DMS153 treated with DMSO at 0.1 percent for 48 hours (cell line): ENCODE data around the gene PRSS38.

Experiments used
- DNase-seq: peaks from one replicate; lab custom pipeline; 2025; ENCODE audit not compliant: unreplicated experiment; lab: John Stamatoyannopoulos, UW

Gene PRSS38

DNA sequence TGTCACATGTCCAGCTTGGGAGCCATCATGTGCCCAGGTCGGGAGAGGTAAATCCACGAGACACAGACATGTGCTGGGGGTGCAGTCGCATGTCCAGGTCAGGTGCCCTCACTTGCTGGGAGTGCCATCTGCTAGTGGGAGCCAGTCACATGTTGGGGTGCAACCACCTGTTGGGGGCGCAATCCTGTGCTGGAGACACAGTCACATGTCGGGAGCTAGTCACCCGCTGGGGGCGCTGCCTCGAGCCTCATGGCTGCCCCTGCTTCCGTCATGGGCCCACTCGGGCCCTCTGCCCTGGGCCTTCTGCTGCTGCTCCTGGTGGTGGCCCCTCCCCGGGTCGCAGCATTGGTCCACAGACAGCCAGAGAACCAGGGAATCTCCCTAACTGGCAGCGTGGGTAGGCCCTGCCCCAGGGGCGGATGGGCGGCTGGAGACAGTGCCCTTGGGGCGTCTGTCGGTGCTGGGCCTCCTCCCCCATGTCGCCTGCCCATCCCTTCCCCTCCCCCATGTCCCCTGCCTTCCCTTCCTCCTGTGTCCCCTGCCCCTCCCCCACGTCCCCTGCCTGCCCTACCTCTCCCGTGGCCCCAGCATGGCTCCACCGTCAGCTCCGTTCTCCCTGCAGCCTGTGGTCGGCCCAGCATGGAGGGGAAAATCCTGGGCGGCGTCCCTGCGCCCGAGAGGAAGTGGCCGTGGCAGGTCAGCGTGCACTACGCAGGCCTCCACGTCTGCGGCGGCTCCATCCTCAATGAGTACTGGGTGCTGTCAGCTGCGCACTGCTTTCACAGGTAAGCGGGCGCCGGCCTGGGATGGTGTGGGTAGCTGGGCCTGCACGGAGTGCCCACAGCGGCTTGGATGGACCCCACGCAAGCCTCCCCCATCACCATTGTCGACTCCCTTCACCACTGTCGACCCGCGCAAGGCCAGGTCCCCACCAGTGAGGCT is at the start of gene PRSS38:
Gene PRSS38 (plus strand): TSS at position 208 of the 942 bp plus-strand sequence. CDS start 42 bp downstream, at position 250.
- no peak for DNase-seq

DNA sequence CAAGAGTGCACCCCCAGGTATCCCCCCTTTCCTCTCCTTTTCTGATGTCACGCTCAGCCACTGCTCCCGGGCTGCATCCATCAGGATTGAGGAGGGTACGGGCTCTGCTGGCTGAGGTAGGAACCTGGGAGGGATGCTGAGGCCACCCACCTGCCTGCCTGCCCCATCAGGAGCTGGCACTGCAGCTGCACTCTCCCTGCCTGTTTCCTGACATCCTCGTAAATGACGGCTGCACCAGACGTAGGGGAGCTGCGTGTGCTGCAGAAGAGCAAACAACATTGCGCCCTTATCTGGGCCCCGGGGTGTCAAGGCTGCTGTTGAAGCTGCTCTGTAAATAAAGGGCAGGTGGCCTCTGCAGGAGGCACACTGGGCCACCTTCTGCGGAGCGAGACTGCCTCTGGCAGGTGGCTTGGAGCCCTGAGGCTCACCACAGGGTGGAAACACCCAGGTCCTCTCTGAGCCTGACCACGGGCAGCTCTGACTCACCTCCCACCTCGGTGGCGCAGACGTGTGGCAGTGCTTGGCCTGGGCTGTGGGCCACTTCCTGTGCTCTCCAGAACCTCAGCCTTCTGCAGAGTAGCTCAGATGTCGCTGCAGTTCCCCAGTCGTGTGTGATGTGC is 49.4 kb upstream of the PRSS38 start:
- peak; percentile 99 for DNase-seq

DNA sequence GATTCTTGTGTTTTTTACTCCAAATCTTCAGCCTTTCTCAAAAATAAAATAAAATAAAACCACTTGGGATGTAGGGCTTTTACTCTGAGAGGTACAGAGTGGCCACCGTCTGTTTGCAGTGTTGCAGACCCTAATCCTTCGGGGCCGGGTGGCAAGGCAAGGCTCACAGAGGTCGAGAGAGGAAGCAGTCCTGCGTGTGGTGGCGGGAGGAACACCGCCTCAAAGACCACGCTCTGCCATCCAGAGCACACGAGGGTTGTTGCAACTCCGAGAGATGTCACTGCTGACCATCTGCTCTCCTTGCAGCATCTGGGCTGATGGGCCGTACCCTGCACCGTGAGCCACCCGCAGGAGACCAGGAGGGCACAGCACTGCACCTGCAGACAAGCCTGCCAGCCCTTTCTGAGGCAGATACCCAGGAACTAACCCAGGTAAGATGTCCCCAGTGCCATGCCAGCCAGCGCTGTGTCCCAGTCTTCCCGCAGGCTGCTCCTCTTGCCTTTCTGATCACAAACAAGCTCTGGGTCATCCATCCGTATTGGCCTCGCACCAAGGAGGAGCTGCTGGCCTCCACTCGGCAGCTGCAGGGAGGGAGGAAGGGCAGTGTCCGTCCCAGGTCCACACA is 48.7 kb upstream of the PRSS38 start:
- DNase-seq = no peak

DNA sequence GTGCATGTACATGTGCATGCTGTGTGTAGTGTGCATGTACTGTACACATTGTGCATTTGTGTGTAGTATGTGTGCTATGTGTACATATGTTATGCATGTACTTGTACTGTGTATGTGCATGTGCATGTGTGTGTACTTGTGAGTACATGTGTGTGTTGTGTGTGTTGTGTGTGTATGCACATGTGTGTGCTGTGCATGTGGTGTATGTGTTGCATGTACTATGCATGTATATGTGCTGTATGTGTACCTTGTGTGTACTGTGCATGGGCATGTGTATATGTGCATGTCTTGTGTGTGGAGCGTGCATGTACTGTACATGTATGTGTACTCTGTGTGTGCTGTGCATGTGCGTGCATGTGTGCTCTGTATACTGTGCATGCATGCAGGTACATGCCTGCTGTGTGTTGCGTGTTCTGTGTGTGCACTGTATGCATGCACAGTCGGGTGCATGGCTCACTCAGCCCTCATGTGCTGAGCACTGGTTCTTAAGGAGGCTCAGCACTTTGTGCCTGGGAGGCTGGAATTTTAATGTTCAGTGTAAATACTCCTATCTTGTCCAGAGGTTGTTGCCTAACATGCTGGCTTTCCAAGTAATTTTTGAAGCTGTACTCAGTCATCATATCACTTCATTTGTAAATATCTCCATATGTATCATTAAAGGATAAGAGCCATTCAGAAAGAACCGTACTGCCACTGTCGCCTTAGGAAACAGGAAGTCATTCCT is 47.9 kb upstream of the PRSS38 start:
- DNase-seq = no peak

DNA sequence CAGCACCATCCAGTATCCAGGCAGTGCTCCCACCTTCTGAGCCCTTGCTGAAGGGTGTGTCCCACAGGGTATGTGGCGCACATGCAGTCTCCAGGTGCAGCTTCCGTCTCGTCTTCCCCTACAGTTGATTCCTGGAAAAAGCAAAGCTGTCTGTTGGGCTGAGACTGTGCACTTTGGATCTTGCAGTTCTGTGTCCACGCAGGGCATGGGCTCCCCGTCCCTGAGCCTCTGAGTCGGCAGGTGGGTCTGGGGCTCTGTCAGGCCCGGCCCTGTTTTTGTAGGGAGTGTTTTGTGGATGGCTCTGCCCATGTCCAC is 47.4 kb upstream of the PRSS38 start:
- peak; percentile 48 for DNase-seq

DNA sequence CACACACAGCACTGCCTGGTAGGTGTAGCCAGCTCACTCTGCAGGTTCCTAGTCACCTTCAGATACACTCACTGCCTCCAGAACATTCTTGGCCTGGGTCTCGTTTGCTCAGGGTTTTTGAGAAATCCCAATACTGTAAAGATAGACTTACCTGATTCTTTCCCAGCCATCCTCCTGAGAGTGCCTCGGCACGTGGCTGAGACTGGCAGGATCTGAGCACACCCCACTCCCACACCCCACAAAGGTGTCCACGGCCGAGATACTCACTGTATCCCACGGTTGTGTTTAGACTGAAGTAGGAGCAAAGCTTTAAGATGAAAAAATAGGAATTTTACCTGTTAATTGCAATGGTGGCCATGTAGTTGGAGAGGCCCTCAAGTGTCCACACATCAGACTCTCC is 46.8 kb upstream of the PRSS38 start:
- no peak for DNase-seq

DNA sequence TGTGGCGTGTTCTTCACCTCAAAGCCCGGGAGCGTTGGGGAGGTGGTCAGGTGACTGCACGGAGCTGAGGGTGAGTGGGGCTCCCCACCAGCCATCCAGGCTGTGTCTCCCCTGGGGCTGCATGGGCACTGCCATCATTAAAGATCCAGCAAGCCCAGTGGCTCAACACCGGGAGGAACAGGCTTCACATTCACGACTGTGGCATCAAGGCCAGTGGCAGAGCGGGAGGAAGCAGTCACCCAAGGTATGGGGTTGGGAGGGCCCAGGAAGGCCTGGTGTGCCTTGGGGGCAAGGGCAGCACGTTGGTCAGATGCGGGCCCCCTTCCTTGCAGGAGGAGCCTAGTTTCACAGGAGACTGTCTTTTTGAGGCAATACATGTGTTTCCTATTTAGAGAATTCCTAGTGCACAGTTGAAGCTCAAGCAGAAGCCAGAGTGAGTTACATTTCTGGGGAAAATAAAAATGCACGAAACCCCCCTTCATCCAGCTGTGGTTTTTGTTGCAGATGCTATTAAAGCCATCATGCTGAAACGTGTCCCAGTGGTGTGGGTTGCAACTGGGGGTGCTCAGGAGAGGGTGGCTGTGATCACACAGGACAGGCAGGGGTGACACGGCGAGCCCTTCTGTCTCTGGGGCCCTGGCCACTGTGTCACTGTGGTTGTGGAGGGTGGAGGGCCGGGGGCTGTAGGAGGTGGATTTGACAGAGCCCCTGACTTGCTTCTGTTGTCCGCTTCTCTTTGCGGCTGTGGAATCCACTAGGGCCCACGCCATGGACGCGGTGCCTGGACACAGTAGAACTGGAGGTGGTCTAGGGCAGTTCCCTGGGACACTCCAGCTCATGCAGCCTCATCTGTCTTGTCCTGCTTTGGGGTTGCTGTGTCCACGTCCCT is 46.2 kb upstream of the PRSS38 start:
- DNase-seq = no peak

DNA sequence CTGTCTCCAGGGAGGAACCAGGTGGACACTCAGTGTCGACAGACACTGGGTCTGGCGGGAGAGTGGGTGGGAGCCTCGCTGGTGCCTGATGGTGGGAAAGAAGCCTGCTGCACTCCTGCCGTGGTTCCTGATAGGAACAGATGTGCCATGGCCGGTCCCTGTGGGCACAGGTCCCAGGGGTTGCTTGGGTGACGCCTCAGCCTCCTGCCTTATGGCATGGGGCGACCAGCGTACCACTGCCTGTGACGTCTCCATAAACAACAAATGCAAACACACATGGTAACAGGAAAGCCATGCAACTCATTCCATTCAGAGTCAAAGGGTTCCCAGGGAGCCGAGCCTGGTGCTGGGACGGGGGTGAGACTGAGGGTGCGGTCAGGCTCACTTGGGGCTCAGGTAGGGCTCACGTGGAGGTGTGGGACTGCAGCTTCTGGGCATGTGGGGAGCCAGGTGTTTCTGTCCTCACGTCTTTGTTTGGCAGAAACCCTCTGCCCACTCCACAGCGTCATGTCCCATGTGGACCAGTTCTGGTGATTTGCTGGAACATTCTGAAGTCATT is 45.5 kb upstream of the PRSS38 start:
- DNase-seq = no peak

DNA sequence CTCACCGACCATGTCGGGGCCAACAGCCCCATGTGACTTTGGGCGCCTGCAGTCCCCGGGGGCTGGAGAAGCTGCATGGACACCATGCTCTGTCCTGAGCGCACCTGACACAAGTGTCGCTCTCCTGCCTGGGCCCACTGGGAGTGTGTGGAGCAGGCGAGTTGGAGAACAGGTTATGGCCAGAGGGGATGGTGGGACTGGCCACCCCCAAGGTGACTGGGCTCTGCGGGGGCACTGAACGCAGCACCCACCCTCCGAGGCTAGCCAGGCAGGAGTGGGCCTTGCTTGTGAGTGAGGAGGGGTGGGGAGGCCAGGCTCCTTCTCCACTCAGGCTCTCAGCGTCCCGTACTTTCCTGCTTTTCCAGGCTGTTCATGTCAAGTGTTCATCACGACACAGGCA is 44.7 kb upstream of the PRSS38 start:
- no peak for DNase-seq

DNA sequence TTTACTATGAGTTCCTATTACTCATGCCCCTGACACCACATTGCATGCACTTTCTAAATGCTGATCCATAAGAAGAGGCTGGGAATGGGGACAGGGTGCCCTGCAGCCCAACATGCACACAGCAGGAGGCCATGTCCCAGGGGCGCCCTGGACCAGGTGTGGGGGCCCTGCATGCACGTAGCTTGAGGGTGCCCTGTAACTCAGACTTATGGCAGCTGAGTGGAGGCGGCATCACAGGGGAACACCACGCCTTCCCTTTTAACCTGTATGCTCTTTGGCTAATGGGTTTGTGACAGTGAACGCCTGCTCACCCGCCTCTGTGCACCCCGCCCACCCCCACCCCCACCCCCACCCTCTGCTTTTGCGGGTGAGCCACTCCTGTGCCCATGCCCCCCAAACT is 44.1 kb upstream of the PRSS38 start:
- DNase-seq = no peak

DNA sequence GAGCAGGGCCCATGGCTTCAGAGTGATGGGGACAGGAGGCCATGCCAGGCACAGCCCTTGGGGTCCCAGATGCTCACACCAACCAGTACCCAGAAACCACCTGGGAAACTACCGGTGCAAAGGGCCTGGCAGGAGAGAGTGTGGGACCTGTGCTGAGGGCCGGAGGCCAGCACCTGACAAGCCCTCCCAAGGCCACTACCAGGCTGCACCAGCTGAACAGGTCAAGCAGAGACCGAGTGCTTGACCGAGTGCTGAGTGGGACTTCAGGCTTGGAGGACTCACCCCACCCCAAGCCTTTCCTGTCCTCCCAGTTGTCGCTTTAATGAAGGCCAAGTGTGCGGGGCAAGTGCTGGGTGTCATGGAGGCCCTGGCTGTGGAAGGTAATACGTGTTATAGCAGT is 43.7 kb upstream of the PRSS38 start:
- DNase-seq = no peak

DNA sequence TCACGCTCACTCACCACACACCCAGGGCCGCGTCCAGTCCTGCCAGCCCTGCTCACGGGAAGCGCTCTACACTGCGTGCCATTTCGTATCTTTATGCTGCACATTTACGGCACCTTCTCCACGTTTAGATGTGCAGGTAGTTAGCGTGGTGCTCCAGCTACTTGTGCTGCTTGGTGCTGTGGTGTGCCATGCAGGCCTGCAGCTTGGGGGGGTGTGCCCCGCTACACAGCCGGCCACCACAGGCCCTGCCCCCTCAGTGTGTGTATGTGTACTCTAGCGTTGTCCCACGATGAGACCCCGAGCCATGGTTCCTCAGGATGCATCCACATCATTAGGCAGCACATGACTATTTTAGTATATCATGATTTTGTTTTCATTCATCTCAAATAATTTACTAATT is 41.9 kb upstream of the PRSS38 start:
- no peak for DNase-seq

DNA sequence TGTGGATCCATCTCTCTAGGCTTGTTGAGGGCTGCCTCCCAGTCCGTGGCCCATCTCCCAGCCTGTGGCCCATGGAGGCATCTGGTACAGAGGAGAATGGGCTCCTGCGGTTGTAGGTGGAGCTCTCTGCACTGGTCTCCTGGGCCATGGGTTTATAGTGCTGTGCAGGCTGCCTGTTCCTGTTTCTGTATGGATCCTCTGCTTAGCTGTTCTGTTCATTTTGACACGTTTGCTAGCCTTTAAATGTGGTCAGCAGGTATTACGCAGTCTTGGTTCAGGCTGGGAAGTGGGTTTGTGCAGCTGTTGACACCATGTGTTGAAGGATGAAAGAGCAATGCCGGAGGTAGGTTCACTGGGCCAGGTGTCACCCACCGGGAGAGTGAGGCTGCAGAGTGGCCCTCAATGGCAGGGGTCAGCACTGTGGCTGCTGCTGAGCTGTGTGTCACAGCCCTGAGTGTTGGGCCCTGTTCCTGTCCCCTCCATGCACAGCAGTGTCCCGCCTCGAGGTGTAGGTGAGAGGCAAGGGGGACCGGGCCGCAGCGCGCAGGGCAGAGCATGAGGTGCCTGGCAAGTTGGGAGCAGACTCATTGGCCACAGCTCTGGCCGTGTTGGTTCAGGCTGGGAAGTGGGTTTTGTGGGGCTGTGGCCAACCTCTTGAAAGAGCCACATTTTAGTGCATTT is 41.3 kb upstream of the PRSS38 start:
- DNase-seq = peak; percentile 48

DNA sequence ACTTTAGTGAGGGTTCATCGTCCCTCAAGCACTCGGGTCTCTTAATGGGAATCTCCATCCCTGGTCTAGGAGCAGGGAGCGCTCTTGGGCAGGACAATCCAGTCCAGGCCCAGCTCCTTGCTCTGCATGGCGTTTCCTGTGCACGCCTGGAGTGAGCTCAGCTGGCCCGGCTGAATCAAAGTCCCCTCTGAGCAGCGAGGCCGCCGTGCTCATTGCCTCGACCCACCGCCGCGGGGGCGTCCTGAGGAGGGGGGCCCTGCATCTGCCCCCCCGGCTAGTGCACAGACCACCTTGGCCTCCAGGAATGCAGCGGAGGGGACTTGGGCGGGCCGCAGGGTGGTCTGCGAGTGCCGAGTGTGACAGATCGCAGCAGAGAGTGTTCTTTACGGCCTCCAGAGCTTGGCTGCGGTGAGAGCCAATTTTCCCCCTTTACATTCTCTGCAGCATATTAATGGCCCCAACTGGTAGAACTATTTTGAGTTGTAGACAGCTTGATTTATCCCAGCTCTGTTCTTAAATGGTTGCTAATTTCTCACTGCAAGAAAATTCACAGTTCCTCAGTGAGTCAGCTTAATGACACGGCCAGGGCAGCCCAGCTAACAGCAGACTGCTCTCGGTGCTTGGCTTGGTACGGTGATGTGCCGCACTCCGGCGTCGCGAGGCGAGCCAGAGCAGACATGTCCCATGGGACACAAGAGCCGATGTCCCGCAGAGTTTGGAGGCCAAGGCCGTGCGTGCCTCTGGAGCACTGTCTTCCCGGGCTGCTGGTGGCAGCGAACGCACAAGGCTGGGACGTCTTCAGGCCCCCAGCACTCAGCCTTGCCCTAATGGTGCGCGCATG is 40.4 kb upstream of the PRSS38 start:
- no peak for DNase-seq

DNA sequence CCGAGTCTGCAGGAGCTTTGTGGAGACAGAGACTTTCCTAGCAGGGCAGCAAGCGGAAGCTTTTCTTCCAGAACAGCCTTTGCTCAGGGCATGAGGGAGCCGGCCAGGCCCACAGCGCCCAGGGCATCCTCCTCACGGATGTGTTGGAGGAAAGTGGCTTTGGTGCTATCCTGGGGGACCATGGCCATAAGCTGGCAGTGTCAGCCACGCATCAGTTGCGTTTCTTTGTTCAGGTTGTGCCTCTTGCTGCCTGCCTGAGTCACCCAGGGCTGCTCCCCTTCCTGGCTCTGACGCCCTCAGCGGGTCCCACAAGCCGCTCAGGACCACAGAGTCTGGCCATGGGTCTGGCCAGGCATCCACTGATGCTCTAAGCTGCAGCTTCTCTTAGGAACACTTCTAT is 39.6 kb upstream of the PRSS38 start:
- DNase-seq = no peak

DNA sequence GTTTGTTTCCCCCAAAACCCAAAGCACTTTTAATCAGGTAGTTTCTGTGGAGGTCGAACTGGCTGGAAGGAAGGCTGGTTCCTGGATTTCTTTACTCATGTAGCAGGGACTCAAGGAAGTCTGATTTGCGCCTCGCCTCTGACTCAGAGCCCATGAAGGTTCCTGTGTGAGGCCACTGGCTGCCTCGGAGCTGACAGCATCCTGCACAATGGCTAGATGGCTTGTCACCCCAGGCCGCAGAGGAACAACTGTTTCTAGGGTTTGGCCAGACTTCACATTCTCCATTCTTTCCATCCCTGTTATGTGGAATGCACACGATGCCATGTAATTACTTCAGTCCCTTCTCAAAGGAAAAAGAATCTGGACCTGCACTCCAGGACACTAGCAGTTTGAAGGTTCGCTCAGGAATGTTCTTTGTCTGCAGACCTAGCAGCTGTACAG is 39.1 kb upstream of the PRSS38 start:
- DNase-seq = no peak

DNA sequence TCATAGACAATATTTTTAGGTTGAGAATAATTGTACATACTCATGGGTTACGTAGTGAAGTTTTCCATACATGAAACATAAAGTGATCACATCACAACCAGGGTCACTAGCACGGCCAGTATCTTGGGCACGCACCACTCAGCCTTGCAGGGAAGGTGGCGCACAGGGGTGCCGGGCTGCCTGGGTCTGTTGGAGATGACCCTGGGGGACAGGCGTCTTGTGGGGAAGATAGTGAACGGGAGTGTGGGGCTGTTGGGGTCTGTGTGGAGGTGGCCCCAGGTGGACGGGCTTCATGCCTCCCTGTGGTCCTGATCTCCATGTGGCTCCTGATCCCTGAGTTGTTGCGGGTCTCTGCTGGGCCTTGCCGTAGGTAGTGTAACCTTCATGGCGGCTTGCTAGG is 38.3 kb upstream of the PRSS38 start:
- DNase-seq = no peak

DNA sequence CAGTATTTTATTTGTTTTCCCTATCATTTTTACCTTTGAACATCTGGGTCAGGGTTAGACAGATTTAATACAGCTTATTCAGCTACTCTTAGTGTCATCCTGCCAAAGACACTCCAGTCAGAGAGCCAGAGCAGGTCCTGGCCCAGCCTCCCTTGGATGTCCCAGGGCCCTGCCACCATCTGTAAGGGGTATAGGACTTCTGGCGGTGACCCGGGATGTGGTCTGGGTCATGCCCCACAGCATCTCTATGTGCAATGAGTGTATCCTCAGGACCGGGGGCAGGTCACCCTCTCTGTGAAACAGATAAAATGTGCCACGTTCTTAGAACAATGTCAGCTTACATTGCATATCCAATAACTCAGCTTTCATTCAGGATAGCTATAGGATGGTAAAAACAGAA is 37.8 kb upstream of the PRSS38 start:
- DNase-seq = no peak
